Endothelial cell of umbilical vein (primary cell): ENCODE data around the gene AUTS2. TPM values are rescaled to one million over a fixed set of nuclear protein-coding genes. Genes with fewer than 3 reads are reported as not detected.

Experiments used
- BruUV-seq: library from RNA; stranded (reverse); fragments of 400-500 nt; replicated peaks from 2 replicates; lab custom pipeline; 2021; lab: Mats Ljungman, UMichigan
- CTCF ChIA-PET: fragments of 300-600, 350-600 bp; sonication (Branson Sonifier 250); formaldehyde crosslinking; loops from one replicate; lab custom pipeline; 2021; ENCODE audit warnings: antibody characterized with exemption, inconsistent platforms; lab: Charles Lee
- POLR2A ChIA-PET: fragments of 300-600, 350-600 bp; sonication (Branson Sonifier 250); formaldehyde crosslinking; loops from one replicate; lab custom pipeline; 2021; ENCODE audit warnings: antibody characterized with exemption, inconsistent platforms; lab: Charles Lee
- DNase-seq: peaks from one replicate; pipeline ENCODE4 v3.0.0-alpha.2; 2011; ENCODE audit warnings: low read depth, low spot score
- FAIRE-seq: peaks from 2 replicates; lab custom pipeline; 2011; peaks lifted over from hg19 to GRCh38; lab: Jason Lieb, UNC
- H2AFZ ChIP-seq: 2 replicates; pipeline ENCODE4 v1.6.0; 2012; ENCODE audit warnings: low read depth, low read length, control low read depth, inconsistent platforms
- H3K27ac ChIP-seq: 2 replicates; pipeline ENCODE4 v1.5.1; 2011; ENCODE audit warnings: low read depth, mild to moderate bottlenecking, control low read depth, low read length, moderate library complexity; ENCODE audit not compliant: insufficient read depth
- H3K27me3 ChIP-seq, 2 experiments: 2 replicates each; pipeline versions ENCODE4 v1.6.0 to v1.6.1; 2011; ENCODE audit warnings: low read length in 2 of 2, mixed read lengths in 1 of 2; ENCODE audit not compliant: control insufficient read depth in 2 of 2, insufficient read depth in 2 of 2
- H3K36me3 ChIP-seq, 2 experiments: 2 replicates in 1 of 2; 3 replicates in 1 of 2; pipeline ENCODE4 v1.5.1; 2011; ENCODE audit warnings: low read length in 2 of 2, mild to moderate bottlenecking in 1 of 2, moderate library complexity in 1 of 2; ENCODE audit not compliant: control insufficient read depth in 2 of 2, insufficient read depth in 2 of 2; ENCODE audit errors: extremely low read depth in 1 of 2
- H3K4me1 ChIP-seq: 3 replicates; pipeline ENCODE4 v1.5.1; 2011; ENCODE audit warnings: mild to moderate bottlenecking, low read length; ENCODE audit not compliant: control insufficient read depth, insufficient read depth; ENCODE audit errors: extremely low read depth
- H3K4me2 ChIP-seq: 2 replicates; pipeline ENCODE4 v1.6.1; 2011; ENCODE audit warnings: low read length, control low read depth, mixed read lengths; ENCODE audit not compliant: insufficient read depth
- H3K4me3 ChIP-seq, 3 experiments: fragments of 200-600 bp in 1 of 3; sonication (generic), shearing (Covaris generic) in 1 of 3; replicated peaks in 1 of 3; 2 replicates each; pipeline ENCODE4 v1.5.1; 2011 to 2016; ENCODE audit warnings: control low read depth in 3 of 3, low read length in 3 of 3, mild to moderate bottlenecking in 2 of 3, inconsistent platforms in 1 of 3, low read depth in 1 of 3, moderate library complexity in 1 of 3; ENCODE audit not compliant: insufficient read depth in 1 of 3
- H3K79me2 ChIP-seq: 2 replicates; pipeline ENCODE4 v1.6.0; 2012; ENCODE audit warnings: low read length, inconsistent platforms; ENCODE audit not compliant: control insufficient read depth, insufficient read depth
- H3K9ac ChIP-seq: replicated peaks from 2 replicates; pipeline ENCODE3; 2011; ENCODE audit warnings: low read length, control low read depth; ENCODE audit not compliant: insufficient read depth; ENCODE audit errors: extremely low read depth
- H3K9me1 ChIP-seq: replicated peaks from 3 replicates; pipeline ENCODE4 v1.6.0; 2011; ENCODE audit warnings: mild to moderate bottlenecking, low read length; ENCODE audit not compliant: control insufficient read depth, insufficient read depth; ENCODE audit errors: extremely low read depth
- H3K9me3 ChIP-seq: replicated peaks from 2 replicates; pipeline ENCODE4 v1.5.1; 2012; ENCODE audit warnings: low read length, inconsistent platforms; ENCODE audit not compliant: control insufficient read depth, insufficient read depth
- H4K20me1 ChIP-seq: replicated peaks from 2 replicates; pipeline ENCODE3; 2011; ENCODE audit warnings: mild to moderate bottlenecking, low read length; ENCODE audit not compliant: control insufficient read depth, insufficient read depth; ENCODE audit errors: extremely low read depth
- EZH2 ChIP-seq: IDR thresholded peaks from 2 replicates; pipeline ENCODE4 v1.6.1; 2012; ENCODE audit warnings: borderline replicate concordance, low read depth, mild to moderate bottlenecking, moderate library complexity, low read length, inconsistent platforms; ENCODE audit not compliant: severe bottlenecking
- FOS ChIP-seq: IDR thresholded peaks from 2 replicates; pipeline ENCODE4 v1.6.1; 2011; ENCODE audit warnings: mild to moderate bottlenecking, low read length, moderate library complexity, borderline replicate concordance; ENCODE audit not compliant: insufficient read depth
- MYC ChIP-seq: IDR thresholded peaks from one replicate; pipeline ENCODE4 v1.6.1; 2011; ENCODE audit warnings: mild to moderate bottlenecking, low read depth, low read length
- POLR2A ChIP-seq: IDR thresholded peaks from 2 replicates; pipeline ENCODE4 v1.6.1; 2012; ENCODE audit warnings: low read depth, mild to moderate bottlenecking, control low read depth, low read length
- POLR2AphosphoS5 ChIP-seq: IDR thresholded peaks from 2 replicates; pipeline ENCODE4 v1.6.1; 2012; ENCODE audit warnings: low read depth, mild to moderate bottlenecking, control low read depth, low read length, moderate library complexity; ENCODE audit not compliant: insufficient read depth
- dilution Hi-C: fragments of 300-500 bp; cut with MboI; formaldehyde crosslinking; loops from one replicate; pipeline ENCODE4 v1.15.0; 2019; ENCODE audit warnings: low sequenced_read_pairs; ENCODE audit not compliant: extremely low pct_ligation_motif_present
- intact Hi-C: fragments of 100-400 bp; cut with micrococcal nuclease; formaldehyde crosslinking; loops from one replicate; pipeline ENCODE4 v1.10.0; 2022
- polyA plus RNA-seq, 4 experiments: library from polyadenylated mRNA; depleted of rRNA in 3 of 4; stranded (reverse) in 3 of 4; unstranded in 1 of 4; fragments of >200 nt; gene quantifications; 2 replicates each; pipeline versions ENCODE4 v1.2.1 to v1.2.3, GENCODE V29; 2011 to 2012; ENCODE audit warnings: missing spikeins in 1 of 4
- total RNA-seq: library from RNA; stranded (reverse); gene quantifications from 2 replicates; pipeline ENCODE4 v1.2.3, GENCODE V29; 2021
- TF ChIP-seq, protein P1 (sequence below): IDR thresholded peaks from 2 replicates; pipeline ENCODE4 v1.6.1; 2011; ENCODE audit not compliant: insufficient read depth, insufficient read length
- TF ChIP-seq, protein P2 (sequence below), 2 donors: IDR thresholded peaks; 1 replicate in 1 of 2; 2 replicates in 1 of 2; pipeline ENCODE4 v1.5.1; 2011; ENCODE audit warnings: low read length in 2 of 2, mild to moderate bottlenecking in 2 of 2, moderate library complexity in 2 of 2, control low read depth in 1 of 2, inconsistent platforms in 1 of 2, low read depth in 1 of 2; ENCODE audit not compliant: insufficient read depth in 1 of 2; ENCODE audit errors: extremely low read depth in 1 of 2

The AUTS2 gene
- total and polyA plus RNA-seq, 2 donors (not counting 3 experiments of a cell fraction or from before 2014, with no cell fraction given), result 0.59 to 8.0 TPM

DNA sequence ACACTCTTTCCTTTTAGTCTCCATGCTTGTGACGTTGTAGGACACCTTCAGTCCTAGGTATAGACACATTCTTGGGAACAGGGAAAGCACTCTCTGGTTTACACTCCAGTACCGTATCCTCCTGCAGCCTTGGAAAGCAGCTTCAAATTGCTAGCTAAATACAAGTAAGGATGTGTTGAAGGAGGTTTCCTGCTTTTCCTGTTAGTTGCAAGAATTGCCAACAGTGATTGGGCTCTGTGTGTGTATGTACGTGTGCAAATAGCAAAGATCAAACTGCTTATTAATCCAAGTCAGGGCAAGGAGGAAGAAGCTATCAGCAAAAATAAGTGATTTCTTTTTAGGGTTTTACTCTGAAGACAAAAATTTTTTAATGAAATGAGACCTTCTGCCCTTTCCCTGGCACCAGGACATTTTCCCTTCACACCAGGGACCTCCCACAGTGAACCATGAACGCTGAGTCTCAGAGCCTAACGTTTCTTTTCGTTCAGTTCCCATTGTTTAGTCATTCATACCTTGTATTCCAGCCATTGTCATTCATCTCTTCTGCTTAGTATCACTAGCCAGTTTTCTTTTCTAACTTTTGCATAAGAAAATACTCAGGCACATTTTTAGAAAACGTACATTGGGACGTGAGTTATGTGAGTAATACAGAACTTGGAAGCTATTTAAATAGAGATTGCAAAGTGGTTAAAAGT lies 36.9 kb upstream of the AUTS2 start:
- dilution Hi-C loops (no loop called here), intact Hi-C loops (no loop called here)
- FAIRE-seq (no peak), DNase-seq (no peak)
- no TSS peak for BruUV-seq
- TF ChIP-seq MYC (no peak), EZH2 (no peak)
- Histone ChIP-seq H3K4me2 (no peak overlapping the region), H3K36me3 (no peaks in the 10 kb centered on the region), H3K27me3 (no peaks in the 10 kb centered on the region), H3K9me1 (no peaks in the 10 kb centered on the region), H4K20me1 (no peaks in the 10 kb centered on the region), H3K9me3 (no peaks in the 10 kb centered on the region), H2AFZ (no peak overlapping the region), H3K4me3 (no peak overlapping the region), H3K9ac (no peak overlapping the region), H3K4me1 (no peaks in the 10 kb centered on the region), H3K79me2 (no peaks in the 10 kb centered on the region), H3K27ac (no peak overlapping the region)
- ChIA-PET CTCF (no interaction called here), POLR2A (no interaction called here)

DNA sequence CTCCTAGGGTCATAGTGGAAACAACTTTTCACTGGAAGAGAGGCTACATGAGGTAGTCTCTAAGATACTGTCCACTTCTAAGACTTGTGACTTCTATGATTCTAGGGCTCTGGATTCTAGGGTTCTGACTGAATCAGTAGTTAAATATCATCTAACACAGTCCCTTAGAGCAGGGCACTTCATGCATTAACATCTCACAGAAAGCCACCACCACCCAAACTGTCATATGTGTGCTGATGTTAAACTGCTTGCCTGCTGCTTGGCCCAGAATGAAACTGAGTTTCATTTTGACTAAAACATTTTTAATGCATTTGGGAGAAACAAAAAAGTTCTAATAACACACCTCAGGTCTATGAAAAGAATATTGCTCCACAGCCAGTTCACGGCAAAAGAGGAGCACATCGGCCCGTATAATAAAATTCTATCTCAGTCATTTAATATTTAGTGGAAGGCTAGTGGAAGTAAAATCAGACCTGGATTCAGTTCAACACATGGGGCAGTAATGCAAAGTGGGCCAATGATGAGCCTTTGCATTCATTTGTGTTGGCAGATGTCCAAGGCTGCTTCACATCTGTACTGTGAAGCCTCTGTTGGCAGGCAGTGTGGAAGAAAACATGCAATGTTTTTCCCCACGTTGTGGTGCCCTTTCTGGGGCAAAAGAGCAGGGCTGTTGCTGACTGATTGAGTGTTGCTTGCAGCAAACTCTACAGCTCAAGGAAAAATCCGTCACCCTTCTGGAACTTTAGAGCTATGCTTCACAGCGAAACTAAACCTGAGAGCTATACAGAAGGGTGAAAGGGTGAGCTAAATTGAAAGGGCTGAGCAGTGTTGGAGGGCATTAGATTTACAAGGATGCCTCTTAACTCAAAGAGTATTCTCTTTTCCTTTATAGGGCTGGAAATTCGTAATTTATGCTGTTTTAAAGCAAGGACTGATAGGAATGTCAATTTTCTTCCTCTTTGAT lies 33.5 kb upstream of the AUTS2 start:
- peak; percentile 1 for DNase-seq
- POLR2A ChIA-PET, result no interaction called here
- intact Hi-C loops, result no loop called here

More for the DNA sequence above, 33.5 kb upstream of the AUTS2 start:
- no TSS peak for BruUV-seq
- H3K9ac ChIP-seq, result no peak overlapping the region
- CTCF ChIA-PET, result no interaction called here
- no peaks in the 10 kb centered on the region for H3K36me3 ChIP-seq
- no peaks in the 10 kb centered on the region for H3K9me3 ChIP-seq
- FAIRE-seq, result no peak
- H2AFZ ChIP-seq, result no peak overlapping the region
- no peak overlapping the region for H3K27ac ChIP-seq
- H3K9me1 ChIP-seq, result no peaks in the 10 kb centered on the region
- dilution Hi-C loops, result no loop called here
- TF ChIP-seq MYC (no peak), POLR2A (no peak), POLR2AphosphoS5 (no peak), FOS (no peak)
- TF ChIP-seq, protein P1, sequence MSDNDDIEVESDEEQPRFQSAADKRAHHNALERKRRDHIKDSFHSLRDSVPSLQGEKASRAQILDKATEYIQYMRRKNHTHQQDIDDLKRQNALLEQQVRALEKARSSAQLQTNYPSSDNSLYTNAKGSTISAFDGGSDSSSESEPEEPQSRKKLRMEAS, result no peak
- TF ChIP-seq, protein P2, sequence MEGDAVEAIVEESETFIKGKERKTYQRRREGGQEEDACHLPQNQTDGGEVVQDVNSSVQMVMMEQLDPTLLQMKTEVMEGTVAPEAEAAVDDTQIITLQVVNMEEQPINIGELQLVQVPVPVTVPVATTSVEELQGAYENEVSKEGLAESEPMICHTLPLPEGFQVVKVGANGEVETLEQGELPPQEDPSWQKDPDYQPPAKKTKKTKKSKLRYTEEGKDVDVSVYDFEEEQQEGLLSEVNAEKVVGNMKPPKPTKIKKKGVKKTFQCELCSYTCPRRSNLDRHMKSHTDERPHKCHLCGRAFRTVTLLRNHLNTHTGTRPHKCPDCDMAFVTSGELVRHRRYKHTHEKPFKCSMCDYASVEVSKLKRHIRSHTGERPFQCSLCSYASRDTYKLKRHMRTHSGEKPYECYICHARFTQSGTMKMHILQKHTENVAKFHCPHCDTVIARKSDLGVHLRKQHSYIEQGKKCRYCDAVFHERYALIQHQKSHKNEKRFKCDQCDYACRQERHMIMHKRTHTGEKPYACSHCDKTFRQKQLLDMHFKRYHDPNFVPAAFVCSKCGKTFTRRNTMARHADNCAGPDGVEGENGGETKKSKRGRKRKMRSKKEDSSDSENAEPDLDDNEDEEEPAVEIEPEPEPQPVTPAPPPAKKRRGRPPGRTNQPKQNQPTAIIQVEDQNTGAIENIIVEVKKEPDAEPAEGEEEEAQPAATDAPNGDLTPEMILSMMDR (IDR thresholded peaks at IDR 0.05; ENCODE audit: extremely low read depth in 1 of 2, insufficient read depth in 1 of 2, low read depth in 1 of 2, low read length in 2 of 2), result no peak
- H3K4me3 ChIP-seq, result no peak overlapping the region
- no peaks in the 10 kb centered on the region for H4K20me1 ChIP-seq
- no peaks in the 10 kb centered on the region for H3K79me2 ChIP-seq
- no peak overlapping the region for H3K4me2 ChIP-seq
- no peaks in the 10 kb centered on the region for H3K27me3 ChIP-seq
- H3K4me1 ChIP-seq, result no peaks in the 10 kb centered on the region
